Thymus (tissue), 11 donors: Measurements from ENCODE around the gene PLXNB3. TPM values are rescaled to one million over a fixed set of nuclear protein-coding genes. Genes with fewer than 3 reads are reported as not detected.
"Not testable (repeated sequence)": the region's sequence is repeated elsewhere in the genome, so short reads cannot be mapped to it uniquely, and the experiment has no call there.

Source experiments
- DNase-seq, 9 donors: peaks; one replicate each; pipeline ENCODE4 v3.0.0-alpha.2; 2013; ENCODE audit warnings: low spot score in 9 of 9, low read depth in 6 of 9, missing footprints in 1 of 9
- H3K27ac ChIP-seq, 2 donors: one replicate each; pipeline ENCODE4 v1.5.1; 2013; ENCODE audit warnings: control low read depth in 1 of 2, low read depth in 1 of 2, low read length in 1 of 2, mild to moderate bottlenecking in 1 of 2, moderate library complexity in 1 of 2
- H3K27me3 ChIP-seq, 2 donors: one replicate each; pipeline ENCODE4 v1.5.1; 2013; ENCODE audit warnings: low read length in 1 of 2; ENCODE audit not compliant: control insufficient read depth in 2 of 2, insufficient read depth in 1 of 2
- H3K36me3 ChIP-seq, 2 donors: one replicate each; pipeline ENCODE4 v1.5.1; 2013; ENCODE audit warnings: low read length in 1 of 2, mild to moderate bottlenecking in 1 of 2, moderate library complexity in 1 of 2; ENCODE audit not compliant: control insufficient read depth in 2 of 2, insufficient read depth in 2 of 2
- H3K4me1 ChIP-seq, 2 donors: one replicate each; pipeline ENCODE4 v1.5.1; 2013; ENCODE audit warnings: low read length in 2 of 2; ENCODE audit not compliant: control insufficient read depth in 2 of 2, insufficient read depth in 2 of 2
- H3K4me3 ChIP-seq, 2 donors: one replicate each; pipeline ENCODE4 v1.5.1; 2013; ENCODE audit warnings: low read length in 2 of 2, control low read depth in 1 of 2, mild to moderate bottlenecking in 1 of 2
- H3K9me3 ChIP-seq, 2 donors: one replicate each; pipeline ENCODE4 v1.5.1; 2013; ENCODE audit warnings: low read length in 1 of 2, mild to moderate bottlenecking in 1 of 2; ENCODE audit not compliant: control insufficient read depth in 2 of 2, insufficient read depth in 1 of 2
- WGBS: extraction: QIAGEN DNeasy Blood & Tissue Kit; methylation state at CpG from one replicate; pipeline ENCODE4 v1.1.7; 2013; 5-methylcytosine and 5-hydroxymethylcytosine counted together
- polyA plus RNA-seq: library from polyadenylated mRNA; stranded (reverse); fragments of 200-250 nt; gene quantifications from one replicate; pipeline ENCODE4 v1.2.3, GENCODE V29; 2013
- total RNA-seq: library from RNA; stranded (reverse); fragments of 120-200 nt; gene quantifications from one replicate; pipeline ENCODE4 v1.2.4, GENCODE V29; 2013
- donor health status: healthy.

PLXNB3 gene
- total and polyA plus RNA-seq, 2 donors: 0.14 to 0.71 TPM

DNA sequence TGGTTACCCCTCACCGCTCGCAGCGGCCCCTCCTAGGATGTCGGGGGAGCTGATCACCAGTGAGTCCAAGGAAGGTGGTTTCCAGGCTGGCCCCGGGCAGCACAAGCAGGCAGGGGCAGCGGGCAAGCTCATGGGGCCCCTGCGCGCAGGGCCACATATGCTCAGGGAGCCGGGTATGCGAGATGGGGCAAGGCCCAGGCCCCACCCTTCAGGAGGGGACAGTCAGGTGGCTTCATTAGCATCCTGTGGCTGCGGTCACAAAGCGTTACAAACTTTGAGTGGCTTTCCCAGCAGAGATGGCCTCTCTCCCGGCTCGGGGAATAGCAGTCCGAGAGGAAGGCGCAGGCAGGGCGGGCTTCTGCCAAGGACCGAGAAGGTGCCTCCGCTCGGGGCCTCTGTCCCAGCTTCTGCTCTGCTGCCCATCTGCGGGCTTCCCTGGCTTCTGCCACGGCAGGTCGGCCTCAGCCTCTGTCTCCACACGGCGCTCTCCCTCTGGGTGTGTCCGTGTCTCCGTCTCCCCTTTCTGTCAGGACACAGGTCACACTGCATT is 25.9 kb upstream of the PLXNB3 start:
- Histone ChIP-seq H3K4me3 (no peak overlapping the region), H3K9me3 (no peaks in the 10 kb centered on the region), H3K27ac (no peak overlapping the region), H3K4me1 (peaks cover 0 to 21% of the 10 kb centered on the region in 2 donors), H3K36me3 (peaks cover 0 to 19% of the 10 kb centered on the region in 2 donors), H3K27me3 (no peaks in the 10 kb centered on the region)
- no peak for DNase-seq
- 96% methylated on average over 27 of the region's 27 CpGs for WGBS

DNA sequence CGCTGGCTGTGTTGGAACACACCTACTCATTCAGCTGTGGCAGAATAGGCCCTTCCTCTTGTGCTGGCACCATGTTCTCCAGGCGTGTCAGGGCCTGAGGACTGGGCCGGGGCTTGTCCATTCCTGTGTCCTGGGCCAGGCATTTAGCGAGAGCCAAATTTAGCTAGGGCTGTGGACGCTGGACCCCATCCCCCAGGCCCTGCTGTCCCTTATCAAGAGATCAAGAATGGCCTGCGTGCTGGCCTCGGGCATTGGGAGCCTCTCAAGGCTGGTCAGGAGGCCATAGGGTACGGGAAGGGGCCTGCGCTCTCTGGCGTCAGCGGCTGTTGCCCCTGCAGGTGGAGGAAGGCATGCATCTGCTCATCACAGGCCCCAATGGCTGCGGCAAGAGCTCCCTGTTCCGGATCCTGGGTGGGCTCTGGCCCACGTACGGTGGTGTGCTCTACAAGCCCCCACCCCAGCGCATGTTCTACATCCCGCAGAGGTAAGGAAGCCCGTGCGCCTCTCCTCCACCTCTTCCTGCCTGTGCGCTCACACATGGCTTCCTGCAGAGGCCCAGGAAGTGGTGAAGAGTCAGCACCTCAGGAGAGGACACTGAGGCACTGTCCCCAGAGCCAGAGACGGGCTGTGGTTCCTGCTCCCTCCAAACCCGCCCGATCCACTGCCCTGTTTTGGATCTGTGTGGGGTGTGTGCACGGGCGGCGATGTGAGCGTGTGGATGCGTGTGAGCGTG is 24.1 kb upstream of the PLXNB3 start:
- DNase-seq: peak in 1 of 9 donors; percentile 54
- Histone ChIP-seq H3K9me3 (no peaks in the 10 kb centered on the region), H3K27me3 (no peaks in the 10 kb centered on the region), H3K4me1 (peaks cover 0 to 30% of the 10 kb centered on the region in 2 donors), H3K27ac (peak overlapping the region in 1 of 2 donors; percentile 28), H3K4me3 (no peak overlapping the region), H3K36me3 (peaks cover 0 to 16% of the 10 kb centered on the region in 2 donors)
- WGBS: 75% methylated on average over 29 of the region's 29 CpGs

DNA sequence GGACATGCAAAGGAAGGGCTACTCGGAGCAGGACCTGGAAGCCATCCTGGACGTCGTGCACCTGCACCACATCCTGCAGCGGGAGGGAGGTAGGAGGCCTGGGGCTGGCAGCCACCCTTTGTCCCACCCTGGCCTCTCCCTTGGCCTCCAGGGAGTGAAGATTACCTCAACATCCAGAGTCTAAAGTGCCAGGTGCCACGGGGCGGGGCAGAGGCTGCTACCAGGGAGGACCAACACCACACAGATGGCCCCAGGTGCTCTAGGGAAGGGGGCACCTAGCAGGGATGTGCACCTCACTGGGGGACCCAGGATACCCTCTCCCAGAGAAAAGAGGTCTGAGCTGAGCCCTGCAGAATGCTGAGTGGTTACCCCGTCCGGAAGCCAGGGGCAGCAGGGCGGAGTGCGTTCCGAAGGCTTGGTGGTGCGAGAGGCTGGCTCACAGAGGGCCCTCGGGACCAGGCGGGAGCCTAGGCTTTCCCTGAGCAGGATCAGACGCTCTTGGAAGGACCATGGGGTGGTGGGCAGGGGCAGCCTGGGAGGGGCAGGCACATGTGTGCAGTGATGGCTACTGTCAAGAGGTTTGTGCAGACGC is 23.3 kb upstream of the PLXNB3 start:
- H3K27ac ChIP-seq: no peak overlapping the region
- no peaks in the 10 kb centered on the region for H3K27me3 ChIP-seq
- no peak overlapping the region for H3K4me3 ChIP-seq
- 95% methylated on average over 16 of the region's 16 CpGs for WGBS
- peaks cover 0 to 30% of the 10 kb centered on the region in 2 donors for H3K4me1 ChIP-seq
- DNase-seq: no peak
- H3K9me3 ChIP-seq: no peaks in the 10 kb centered on the region
- H3K36me3 ChIP-seq: peaks cover 0 to 16% of the 10 kb centered on the region in 2 donors

DNA sequence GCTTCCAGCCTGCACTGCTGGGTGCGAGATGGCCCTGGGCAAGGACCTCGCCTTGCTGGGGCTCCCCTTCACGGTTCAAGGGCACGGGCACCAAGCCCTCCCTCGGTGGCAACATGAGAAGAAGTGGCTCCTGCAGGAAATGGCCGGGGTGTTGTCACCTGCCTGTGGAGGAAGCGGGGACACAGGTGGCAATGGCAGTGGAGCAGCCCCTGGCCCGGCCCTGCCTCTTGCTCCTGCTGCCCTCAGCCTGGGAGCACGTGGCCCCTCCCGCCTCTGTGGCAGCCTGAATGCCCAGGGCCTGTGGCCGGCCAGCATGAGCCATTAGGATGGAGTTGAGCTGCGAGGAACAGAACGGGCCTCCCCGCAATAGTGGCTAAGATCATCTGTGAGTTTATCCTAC is 22.6 kb upstream of the PLXNB3 start:
- peaks cover 0 to 13% of the 10 kb centered on the region in 2 donors for H3K36me3 ChIP-seq
- no peak overlapping the region for H3K4me3 ChIP-seq
- no peaks in the 10 kb centered on the region for H3K9me3 ChIP-seq
- H3K27me3 ChIP-seq: no peaks in the 10 kb centered on the region
- DNase-seq: no peak
- H3K27ac ChIP-seq: no peak overlapping the region
- H3K4me1 ChIP-seq: peaks cover 0 to 30% of the 10 kb centered on the region in 2 donors
- WGBS: 74% methylated on average over 14 of the region's 14 CpGs

DNA sequence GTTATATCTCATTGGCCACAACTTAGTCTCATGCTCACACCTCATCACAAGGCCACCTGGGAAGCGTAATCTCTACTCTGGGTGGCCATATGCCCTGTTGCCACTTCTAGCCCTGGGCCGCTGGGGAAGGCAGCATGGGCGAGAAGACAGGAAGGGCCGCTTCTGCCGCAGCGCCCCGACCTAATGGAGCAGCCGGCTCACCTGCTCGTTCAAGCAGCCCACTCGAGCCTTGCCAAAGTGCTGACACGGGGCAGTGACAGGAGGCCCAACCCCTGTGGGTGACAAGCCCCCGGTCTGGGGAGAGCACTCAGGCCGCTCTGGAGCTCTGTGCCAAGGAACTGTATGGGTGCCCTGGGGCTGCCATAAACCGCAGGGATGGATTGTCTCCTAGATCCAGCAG is 21.9 kb upstream of the PLXNB3 start:
- not testable (repeated sequence) for H3K27ac ChIP-seq, H3K4me3 ChIP-seq, H3K9me3 ChIP-seq, H3K36me3 ChIP-seq, DNase-seq, H3K27me3 ChIP-seq
- 97% methylated on average over 14 of the region's 14 CpGs for WGBS
- H3K4me1 ChIP-seq: peaks cover 0 to 30% of the 10 kb centered on the region in 2 donors

DNA sequence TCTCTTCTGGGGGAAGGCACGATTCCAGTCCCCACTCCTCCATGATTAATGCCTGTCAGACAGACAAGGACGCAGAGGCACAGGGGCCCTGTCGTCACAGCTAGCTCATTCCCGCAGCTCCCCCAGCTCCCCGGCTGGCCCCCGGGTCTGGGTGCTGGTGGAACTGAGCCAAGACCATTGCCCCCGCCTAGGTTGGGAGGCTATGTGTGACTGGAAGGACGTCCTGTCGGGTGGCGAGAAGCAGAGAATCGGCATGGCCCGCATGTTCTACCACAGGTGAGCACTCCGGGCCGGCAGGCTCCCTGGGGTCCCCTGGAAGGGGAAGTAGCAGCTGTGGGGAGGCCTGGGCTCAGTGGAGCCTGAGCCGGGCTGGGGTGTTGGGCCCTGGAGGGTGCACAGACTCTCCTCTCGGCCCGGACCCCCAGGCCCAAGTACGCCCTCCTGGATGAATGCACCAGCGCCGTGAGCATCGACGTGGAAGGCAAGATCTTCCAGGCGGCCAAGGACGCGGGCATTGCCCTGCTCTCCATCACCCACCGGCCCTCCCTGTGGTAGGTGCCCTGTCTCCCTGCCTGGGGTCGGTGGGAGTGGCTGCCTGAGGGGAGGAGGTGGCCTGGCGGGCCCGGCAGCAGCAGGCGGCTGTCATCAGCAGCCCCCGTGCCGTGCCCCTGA is 21.1 kb upstream of the PLXNB3 start:
- H3K27ac ChIP-seq, H3K27me3 ChIP-seq, DNase-seq, H3K36me3 ChIP-seq, H3K4me3 ChIP-seq, H3K9me3 ChIP-seq: not testable (repeated sequence)
- H3K4me1 ChIP-seq: peaks cover 0 to 30% of the 10 kb centered on the region in 2 donors
- WGBS: 90% methylated on average over 32 of the region's 32 CpGs

DNA sequence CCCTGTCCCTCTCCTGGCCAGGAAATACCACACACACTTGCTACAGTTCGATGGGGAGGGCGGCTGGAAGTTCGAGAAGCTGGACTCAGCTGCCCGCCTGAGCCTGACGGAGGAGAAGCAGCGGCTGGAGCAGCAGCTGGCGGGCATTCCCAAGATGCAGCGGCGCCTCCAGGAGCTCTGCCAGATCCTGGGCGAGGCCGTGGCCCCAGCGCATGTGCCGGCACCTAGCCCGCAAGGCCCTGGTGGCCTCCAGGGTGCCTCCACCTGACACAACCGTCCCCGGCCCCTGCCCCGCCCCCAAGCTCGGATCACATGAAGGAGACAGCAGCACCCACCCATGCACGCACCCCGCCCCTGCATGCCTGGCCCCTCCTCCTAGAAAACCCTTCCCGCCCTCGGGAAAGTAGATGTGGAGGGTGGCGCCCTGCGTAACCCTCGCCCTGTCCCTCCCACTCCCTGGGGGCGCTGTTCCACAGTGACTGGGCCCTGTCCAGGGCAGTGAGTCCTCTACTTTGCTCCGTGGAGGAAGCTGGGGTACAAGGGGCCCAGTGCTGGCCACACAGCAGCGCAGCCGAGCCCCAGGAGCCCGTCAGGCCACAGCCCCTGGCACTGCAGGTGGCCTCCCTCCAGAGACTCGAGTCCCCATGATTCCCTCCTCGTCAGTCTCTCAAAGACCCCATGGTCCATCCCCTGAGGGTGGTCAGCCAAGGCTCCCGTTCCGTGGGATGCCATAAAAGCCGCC is 20.4 kb upstream of the PLXNB3 start:
- not testable (repeated sequence) for H3K36me3 ChIP-seq, H3K27ac ChIP-seq, DNase-seq, H3K4me3 ChIP-seq, H3K27me3 ChIP-seq, H3K9me3 ChIP-seq
- WGBS: 84% methylated on average over 35 of the region's 35 CpGs
- peaks cover 0 to 30% of the 10 kb centered on the region in 2 donors for H3K4me1 ChIP-seq

DNA sequence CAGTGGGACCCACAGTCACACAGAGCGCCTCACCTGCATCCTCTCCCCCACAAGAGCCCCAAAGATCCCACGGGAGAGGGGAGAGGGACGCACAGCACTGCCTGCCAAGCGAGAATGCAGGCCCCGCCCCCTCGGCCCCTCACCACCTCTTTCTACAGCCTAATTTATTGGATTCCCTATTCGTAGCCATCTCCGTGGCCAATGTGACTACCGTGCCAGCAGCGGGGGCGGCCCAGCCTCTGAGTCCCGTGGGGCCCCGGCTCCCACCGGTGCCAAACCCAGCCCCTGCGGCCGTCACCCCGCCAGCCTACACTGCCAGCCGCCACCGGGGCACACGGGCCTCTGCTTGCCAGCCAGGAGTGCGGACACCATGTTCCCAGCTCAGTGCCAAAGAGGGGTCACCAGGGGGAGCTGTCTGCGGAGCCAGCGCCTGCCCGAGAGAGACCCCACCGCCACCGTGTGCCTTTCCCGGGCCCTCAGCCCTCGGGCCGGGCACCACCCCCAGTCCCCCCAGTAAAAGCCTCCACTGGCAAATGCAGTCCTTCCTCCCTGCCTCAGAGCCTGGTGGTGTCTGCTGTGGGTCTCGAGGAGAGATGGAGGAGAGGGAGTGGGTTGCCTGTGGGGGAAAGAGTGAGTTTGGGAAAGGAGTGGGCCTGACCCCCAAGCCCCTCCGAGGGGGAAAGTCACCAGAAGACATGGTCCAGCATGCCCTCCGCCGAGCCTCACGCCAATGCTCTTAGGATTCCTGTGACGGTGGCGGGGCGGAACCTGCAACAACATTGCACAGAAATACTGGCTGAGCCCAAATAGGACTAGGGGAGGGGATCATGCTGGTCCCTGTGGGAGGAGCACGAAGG is 19.6 kb upstream of the PLXNB3 start:
- H3K4me3 ChIP-seq: no peak overlapping the region
- DNase-seq: no peak

More for the DNA sequence above, 19.6 kb upstream of the PLXNB3 start:
- Histone ChIP-seq H3K4me1 (peaks cover 0 to 27% of the 10 kb centered on the region in 2 donors), H3K27me3 (no peaks in the 10 kb centered on the region), H3K27ac (no peak overlapping the region), H3K36me3 (no peaks in the 10 kb centered on the region), H3K9me3 (no peaks in the 10 kb centered on the region)
- 19% methylated on average over 38 of the region's 38 CpGs for WGBS
